Panc1 (cell line): ENCODE data around the gene ARG2. TPM values are rescaled to one million over a fixed set of nuclear protein-coding genes. Genes with fewer than 3 reads are reported as not detected.

ENCODE experiments used
- ATAC-seq: fragments of 200-7000 bp; cut with Tn5 transposase; 2 replicates; pipeline ENCODE4 v1.9.1; 2020; ENCODE audit warnings: mild to moderate bottlenecking, moderate library complexity
- BruUV-seq: library from RNA; stranded (reverse); fragments of 400-500 nt; replicated peaks from 2 replicates; lab custom pipeline; 2021; lab: Mats Ljungman, UMichigan
- CTCF ChIA-PET: fragments of 300-600 bp; sonication (Branson Sonifier 250); formaldehyde crosslinking; loops from one replicate; lab custom pipeline; 2022; ENCODE audit warnings: antibody characterized with exemption; lab: Charles Lee
- POLR2A ChIA-PET: fragments of 300-600 bp; sonication (Branson Sonifier 250); formaldehyde crosslinking; loops from one replicate; lab custom pipeline; 2022; ENCODE audit warnings: antibody characterized with exemption; lab: Charles Lee
- DNase-seq: peaks from one replicate; pipeline ENCODE4 v3.0.0-alpha.2; 2010; ENCODE audit warnings: low read depth, low spot score
- H3K27ac ChIP-seq: 2 replicates; pipeline ENCODE4 v1.5.1; 2011; ENCODE audit warnings: mild to moderate bottlenecking, low read length, inconsistent platforms
- H3K27me3 ChIP-seq: fragments of 200-500 bp; sonication (Bioruptor generic); 2 replicates; pipeline ENCODE4 v1.6.0; 2014; ENCODE audit warnings: low read length, inconsistent platforms; ENCODE audit not compliant: control insufficient read depth, insufficient read depth
- H3K36me3 ChIP-seq: fragments of 200-500 bp; sonication (Bioruptor generic); 2 replicates; pipeline ENCODE4 v1.5.1; 2014; ENCODE audit warnings: inconsistent platforms, mild to moderate bottlenecking, low read length, moderate library complexity; ENCODE audit not compliant: control insufficient read depth, insufficient read depth
- H3K4me1 ChIP-seq: 2 replicates; pipeline ENCODE4 v1.5.1; 2011; ENCODE audit warnings: inconsistent platforms, mild to moderate bottlenecking, low read length, moderate library complexity; ENCODE audit not compliant: control insufficient read depth, insufficient read depth
- H3K4me3 ChIP-seq, 2 experiments: 2 replicates each; pipeline ENCODE4 v1.5.1; 2011 to 2012; ENCODE audit warnings: low read depth in 2 of 2, low read length in 2 of 2, mild to moderate bottlenecking in 2 of 2, inconsistent platforms in 1 of 2, moderate library complexity in 1 of 2
- H3K9me3 ChIP-seq: fragments of 200-500 bp; sonication (Bioruptor generic); 2 replicates; pipeline ENCODE4 v1.5.1; 2014; ENCODE audit warnings: low read depth, mild to moderate bottlenecking, inconsistent platforms, low read length, moderate library complexity; ENCODE audit not compliant: control insufficient read depth, insufficient read depth
- POLR2AphosphoS5 ChIP-seq: IDR thresholded peaks from 2 replicates; pipeline ENCODE4 v1.6.1; 2012; ENCODE audit warnings: mild to moderate bottlenecking, low read depth, low read length, moderate library complexity
- REST ChIP-seq, 2 experiments: IDR thresholded peaks; 2 replicates each; pipeline ENCODE4 v1.6.1; 2011 to 2012; ENCODE audit warnings: low read depth in 2 of 2, control low read depth in 1 of 2, low read length in 1 of 2, mild to moderate bottlenecking in 1 of 2, moderate library complexity in 1 of 2; ENCODE audit not compliant: insufficient read depth in 1 of 2
- SIN3A ChIP-seq: IDR thresholded peaks from 2 replicates; pipeline ENCODE4 v1.6.1; 2012; ENCODE audit warnings: low read depth, mild to moderate bottlenecking, low read length, moderate library complexity, borderline replicate concordance; ENCODE audit not compliant: insufficient read depth
- TCF7L2 ChIP-seq: IDR thresholded peaks from 2 replicates; pipeline ENCODE4 v1.6.1; 2011; ENCODE audit warnings: mild to moderate bottlenecking, low read depth, low read length, inconsistent platforms
- in situ Hi-C: cut with HindIII; loops from 2 replicates; pipeline ENCODE4 v1.10.0; 2016; ENCODE audit warnings: low sequenced_read_pairs, low pct_unique_long_range_greater_than_20kb
- intact Hi-C: fragments of 100-400 bp; cut with micrococcal nuclease; formaldehyde crosslinking; loops from one replicate; pipeline ENCODE4 v1.10.0; 2022; ENCODE audit not compliant: unreplicated experiment
- total RNA-seq: library from RNA; stranded (reverse); gene quantifications from one replicate; pipeline ENCODE4 v1.2.1, GENCODE V29; 2021; ENCODE audit not compliant: unreplicated experiment
- TF ChIP-seq, protein P1 (sequence below): fragments of 450-650 bp; IDR thresholded peaks from 2 replicates; pipeline ENCODE4 v1.5.1; 2017; ENCODE audit warnings: mild to moderate bottlenecking

The ARG2 gene
- total RNA-seq, 1 experiment from 2014 or later: 1.1 TPM

DNA sequence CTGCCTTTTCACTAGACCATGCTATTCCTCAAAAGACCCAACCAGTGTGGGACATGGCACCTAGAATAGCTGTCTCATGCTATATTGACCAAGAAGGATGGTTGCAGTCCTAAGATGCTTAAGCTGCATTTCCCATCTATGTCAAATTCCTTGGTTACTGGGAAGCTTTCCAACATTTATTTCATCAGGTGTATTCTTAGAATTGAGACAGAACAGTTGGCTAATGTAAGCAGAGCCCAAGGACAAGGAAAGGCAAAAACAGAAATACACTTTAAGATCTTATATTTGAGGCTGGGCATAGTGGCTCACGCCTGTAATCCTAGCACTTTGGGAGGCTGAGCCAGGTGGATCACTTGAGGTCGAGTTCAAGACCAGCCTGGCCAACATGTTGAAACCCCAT is 24.7 kb downstream of the ARG2 start:
- Histone ChIP-seq H3K4me3 (no peak overlapping the region), H3K27ac (no peak overlapping the region), H3K36me3 (no peaks in the 10 kb centered on the region), H3K9me3 (no peaks in the 10 kb centered on the region), H3K4me1 (no peaks in the 10 kb centered on the region), H3K27me3 (no peaks in the 10 kb centered on the region)
- TF ChIP-seq SIN3A (no peak), TCF7L2 (no peak), POLR2AphosphoS5 (no peak), REST (IDR thresholded peaks at IDR 0.05; ENCODE audit: insufficient read depth in 1 of 2, low read depth in 2 of 2, low read length in 1 of 2) (no peak)
- TF ChIP-seq, protein P1, sequence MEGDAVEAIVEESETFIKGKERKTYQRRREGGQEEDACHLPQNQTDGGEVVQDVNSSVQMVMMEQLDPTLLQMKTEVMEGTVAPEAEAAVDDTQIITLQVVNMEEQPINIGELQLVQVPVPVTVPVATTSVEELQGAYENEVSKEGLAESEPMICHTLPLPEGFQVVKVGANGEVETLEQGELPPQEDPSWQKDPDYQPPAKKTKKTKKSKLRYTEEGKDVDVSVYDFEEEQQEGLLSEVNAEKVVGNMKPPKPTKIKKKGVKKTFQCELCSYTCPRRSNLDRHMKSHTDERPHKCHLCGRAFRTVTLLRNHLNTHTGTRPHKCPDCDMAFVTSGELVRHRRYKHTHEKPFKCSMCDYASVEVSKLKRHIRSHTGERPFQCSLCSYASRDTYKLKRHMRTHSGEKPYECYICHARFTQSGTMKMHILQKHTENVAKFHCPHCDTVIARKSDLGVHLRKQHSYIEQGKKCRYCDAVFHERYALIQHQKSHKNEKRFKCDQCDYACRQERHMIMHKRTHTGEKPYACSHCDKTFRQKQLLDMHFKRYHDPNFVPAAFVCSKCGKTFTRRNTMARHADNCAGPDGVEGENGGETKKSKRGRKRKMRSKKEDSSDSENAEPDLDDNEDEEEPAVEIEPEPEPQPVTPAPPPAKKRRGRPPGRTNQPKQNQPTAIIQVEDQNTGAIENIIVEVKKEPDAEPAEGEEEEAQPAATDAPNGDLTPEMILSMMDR: no peak
- ATAC-seq (no peak), DNase-seq (no peak)
- BruUV-seq: no TSS peak
- ChIA-PET POLR2A (no interaction called here), CTCF (no interaction called here)
- intact Hi-C loops (no loop called here), in situ Hi-C loops (no loop called here)

DNA sequence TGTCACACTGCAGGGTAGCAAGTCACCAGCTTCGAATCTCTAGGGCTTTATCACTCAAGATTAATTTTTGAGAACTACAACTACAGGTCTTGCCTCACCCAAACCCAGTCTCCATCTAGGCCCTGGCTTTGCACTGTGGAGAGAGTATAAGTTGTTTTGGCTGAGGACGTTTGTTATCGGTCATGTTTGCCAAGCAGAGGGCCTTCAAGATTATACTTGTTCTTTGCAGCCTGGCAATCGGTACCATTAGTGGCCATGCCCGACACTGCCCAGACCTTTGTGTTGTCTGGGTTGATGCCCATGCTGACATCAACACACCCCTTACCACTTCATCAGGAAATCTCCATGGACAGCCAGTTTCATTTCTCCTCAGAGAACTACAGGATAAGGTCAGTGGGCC is 25.7 kb downstream of the ARG2 start:
- BruUV-seq: no TSS peak
- peaks cover 3% of the 10 kb centered on the region; the same call in 1 of the 2 replicates for H3K36me3 ChIP-seq
- CTCF ChIA-PET: no interaction called here

More for the DNA sequence above, 25.7 kb downstream of the ARG2 start:
- TF ChIP-seq SIN3A (no peak), TCF7L2 (no peak), REST (IDR thresholded peaks at IDR 0.05; ENCODE audit: insufficient read depth in 1 of 2, low read depth in 2 of 2, low read length in 1 of 2) (no peak), POLR2AphosphoS5 (no peak)
- TF ChIP-seq, protein P1: no peak
- no peak for DNase-seq
- no peaks in the 10 kb centered on the region for H3K4me1 ChIP-seq
- POLR2A ChIA-PET: no interaction called here
- H3K9me3 ChIP-seq: no peaks in the 10 kb centered on the region
- in situ Hi-C loops: no loop called here
- intact Hi-C loops: no loop called here
- H3K4me3 ChIP-seq: no peak overlapping the region
- H3K27ac ChIP-seq: no peak overlapping the region
- no peak for ATAC-seq
- H3K27me3 ChIP-seq: no peaks in the 10 kb centered on the region
